H1 (cell line): ENCODE measurements around the gene HMGN2. TPM values are rescaled to one million over a fixed set of nuclear protein-coding genes. Genes with fewer than 3 reads are reported as not detected.

Experiments used
- CTCF ChIA-PET: fragments of 300-600 bp; sonication (Branson Sonifier 250); formaldehyde crosslinking; loops from one replicate; lab custom pipeline; 2021; ENCODE audit not compliant: partially characterized antibody; lab: Charles Lee
- POLR2A ChIA-PET: fragments of 300-600 bp; sonication (Branson Sonifier 250); formaldehyde crosslinking; loops from one replicate; lab custom pipeline; 2021; ENCODE audit warnings: inconsistent platforms; ENCODE audit not compliant: partially characterized antibody; lab: Charles Lee
- DNase-seq, 2 experiments: peaks; one replicate each; pipeline versions ENCODE4 v3.0.0 to v3.0.0-alpha.2; 2010 to 2022; ENCODE audit warnings: low spot score in 2 of 2, low read depth in 1 of 2, mixed read lengths in 1 of 2
- FAIRE-seq: peaks from 2 replicates; lab custom pipeline; 2011; peaks lifted over from hg19 to GRCh38; lab: Jason Lieb, UNC
- H2AFZ ChIP-seq: 2 replicates; pipeline ENCODE4 v1.8.1; 2012; ENCODE audit warnings: low read length, inconsistent platforms
- H2AK5ac ChIP-seq: 2 replicates; pipeline ENCODE4 v1.6.1; 2013; ENCODE audit warnings: low read depth, low read length
- H2BK120ac ChIP-seq: replicated peaks from 2 replicates; pipeline ENCODE3; 2013; ENCODE audit warnings: low read depth, low read length, inconsistent platforms
- H2BK12ac ChIP-seq: 2 replicates; pipeline ENCODE4 v1.6.1; 2013; ENCODE audit warnings: low read depth, low read length
- H2BK15ac ChIP-seq: 2 replicates; pipeline ENCODE4 v1.6.1; 2013; ENCODE audit warnings: low read length
- H2BK20ac ChIP-seq: 2 replicates; pipeline ENCODE4 v1.6.1; 2013; ENCODE audit warnings: low read length
- H2BK5ac ChIP-seq: 2 replicates; pipeline ENCODE4 v1.6.1; 2013; ENCODE audit warnings: low read depth, low read length
- H3K14ac ChIP-seq: 2 replicates; pipeline ENCODE4 v1.6.1; 2013; ENCODE audit warnings: inconsistent platforms; ENCODE audit not compliant: insufficient read length
- H3K18ac ChIP-seq: 2 replicates; pipeline ENCODE4 v1.6.1; 2013; ENCODE audit warnings: low read length; ENCODE audit errors: extremely low read depth
- H3K23ac ChIP-seq: 2 replicates; pipeline ENCODE4 v1.6.1; 2013; ENCODE audit warnings: inconsistent platforms; ENCODE audit not compliant: insufficient read length
- H3K23me2 ChIP-seq: 2 replicates; pipeline ENCODE4 v1.6.1; 2013; ENCODE audit warnings: low read depth, low read length
- H3K27ac ChIP-seq: 2 replicates; pipeline ENCODE4 v1.6.1; 2011; ENCODE audit warnings: low read depth, low read length, inconsistent platforms
- H3K27me3 ChIP-seq, 4 experiments: replicated peaks in 1 of 4; 1 replicate in 1 of 4; 2 replicates in 3 of 4; pipeline versions ENCODE4 v1.6.1 to v1.8.1; 2011 to 2013; ENCODE audit warnings: low read length in 3 of 4, mild to moderate bottlenecking in 3 of 4, inconsistent platforms in 2 of 4, mixed read lengths in 2 of 4, moderate library complexity in 1 of 4; ENCODE audit not compliant: control insufficient read depth in 3 of 4, insufficient read depth in 3 of 4; ENCODE audit errors: extremely low read depth in 1 of 4
- H3K36me3 ChIP-seq, 4 experiments: 2 replicates each; pipeline versions ENCODE4 v1.6.1 to v1.8.1; 2011 to 2013; ENCODE audit warnings: mild to moderate bottlenecking in 4 of 4, low read length in 3 of 4, moderate library complexity in 2 of 4, control low read depth in 1 of 4, inconsistent platforms in 1 of 4; ENCODE audit not compliant: insufficient read depth in 4 of 4, control insufficient read depth in 2 of 4
- H3K4ac ChIP-seq: replicated peaks from 2 replicates; pipeline ENCODE3; 2013; ENCODE audit warnings: low read length, low read depth, mixed read lengths, inconsistent platforms; ENCODE audit not compliant: insufficient read length
- H3K4me1 ChIP-seq, 4 experiments: replicated peaks in 1 of 4; 1 replicate in 1 of 4; 2 replicates in 3 of 4; pipeline versions ENCODE4 v1.6.1 to v1.8.1; 2011 to 2013; ENCODE audit warnings: low read length in 3 of 4, inconsistent platforms in 2 of 4, mixed read lengths in 1 of 4; ENCODE audit not compliant: insufficient read depth in 4 of 4, control insufficient read depth in 3 of 4
- H3K4me2 ChIP-seq, 2 experiments: 2 replicates each; pipeline versions ENCODE4 v1.6.1 to v1.8.1; 2011 to 2013; ENCODE audit warnings: low read depth in 2 of 2, low read length in 2 of 2, control low read depth in 1 of 2, inconsistent platforms in 1 of 2, mild to moderate bottlenecking in 1 of 2; ENCODE audit not compliant: insufficient read depth in 1 of 2
- H3K4me3 ChIP-seq, 4 experiments: fragments of 200-600, 300-600 bp in 1 of 4; sonication (generic), shearing (Covaris generic), sonication (Bioruptor Twin) in 1 of 4; 2 replicates each; pipeline versions ENCODE4 v1.5.1 to v1.8.1; 2011 to 2016; ENCODE audit warnings: low read length in 4 of 4, low read depth in 3 of 4, control low read depth in 2 of 4, inconsistent platforms in 2 of 4, mild to moderate bottlenecking in 2 of 4, mixed read lengths in 1 of 4, moderate library complexity in 1 of 4; ENCODE audit not compliant: insufficient read depth in 2 of 4; ENCODE audit errors: extremely low read depth in 1 of 4
- H3K56ac ChIP-seq: replicated peaks from 2 replicates; pipeline ENCODE3; 2013; ENCODE audit warnings: low read depth, mild to moderate bottlenecking, mixed read lengths, low read length, inconsistent platforms; ENCODE audit not compliant: insufficient read length
- H3K79me1 ChIP-seq: 2 replicates; pipeline ENCODE4 v1.6.1; 2013; ENCODE audit warnings: low read depth, low read length, control low read depth
- H3K79me2 ChIP-seq, 2 experiments: 2 replicates each; pipeline versions ENCODE4 v1.6.1 to v1.8.1; 2012 to 2013; ENCODE audit warnings: low read length in 2 of 2, mild to moderate bottlenecking in 2 of 2, inconsistent platforms in 1 of 2; ENCODE audit not compliant: insufficient read depth in 2 of 2, control insufficient read depth in 1 of 2
- H3K9ac ChIP-seq, 4 experiments: replicated peaks in 1 of 4; 1 replicate in 1 of 4; 2 replicates in 3 of 4; pipeline versions ENCODE4 v1.6.1 to v1.8.1; 2011 to 2013; ENCODE audit warnings: low read depth in 3 of 4, low read length in 3 of 4, control low read depth in 2 of 4, mild to moderate bottlenecking in 2 of 4, moderate library complexity in 2 of 4, inconsistent platforms in 1 of 4; ENCODE audit errors: extremely low read depth in 1 of 4
- H3K9me3 ChIP-seq, 2 experiments: 2 replicates each; pipeline versions ENCODE4 v1.6.1 to v1.8.1; 2012 to 2013; ENCODE audit warnings: mild to moderate bottlenecking in 2 of 2, moderate library complexity in 2 of 2, control low read depth in 1 of 2, inconsistent platforms in 1 of 2, low read depth in 1 of 2, low read length in 1 of 2, mixed read lengths in 1 of 2; ENCODE audit not compliant: insufficient read depth in 2 of 2
- H4K20me1 ChIP-seq, 2 experiments: replicated peaks in 1 of 2; 2 replicates each; pipeline versions ENCODE3 to v1.8.1; 2011 to 2013; ENCODE audit warnings: inconsistent platforms in 2 of 2, low read length in 2 of 2, mild to moderate bottlenecking in 1 of 2; ENCODE audit not compliant: insufficient read depth in 2 of 2, control insufficient read depth in 1 of 2
- H4K5ac ChIP-seq: 2 replicates; pipeline ENCODE4 v1.6.1; 2013; ENCODE audit warnings: low read length, low read depth, mixed read lengths, inconsistent platforms; ENCODE audit not compliant: insufficient read length
- H4K8ac ChIP-seq: 2 replicates; pipeline ENCODE4 v1.8.0; 2013; ENCODE audit warnings: mild to moderate bottlenecking, moderate library complexity, low read length, inconsistent platforms; ENCODE audit not compliant: insufficient read depth; ENCODE audit errors: extremely low read depth
- H4K91ac ChIP-seq: replicated peaks from 2 replicates; pipeline ENCODE3; 2013; ENCODE audit warnings: low read length, mixed read lengths, inconsistent platforms; ENCODE audit not compliant: insufficient read length
- CBX5 ChIP-seq: fragments of 300-800, 300-1000 bp; sonication (generic); IDR thresholded peaks from 2 replicates; pipeline ENCODE4 v1.7.1; 2016; ENCODE audit warnings: antibody characterized with exemption, low read length, low read depth
- HDAC6 ChIP-seq: IDR thresholded peaks from one replicate; pipeline ENCODE4 v1.7.1; 2012; ENCODE audit warnings: low read depth, mild to moderate bottlenecking, inconsistent platforms, low read length, moderate library complexity
- JUND ChIP-seq: IDR thresholded peaks from 2 replicates; pipeline ENCODE4 v1.6.1; 2011; ENCODE audit warnings: mild to moderate bottlenecking, improper control_type of control experiment, low read length
- NRF1 ChIP-seq: IDR thresholded peaks from 2 replicates; pipeline ENCODE4 v1.6.1; 2011; ENCODE audit warnings: mild to moderate bottlenecking, low read depth, low read length, improper control_type of control experiment
- RAD21 ChIP-seq, 2 experiments: IDR thresholded peaks in 1 of 2; conservative IDR thresholded peaks in 1 of 2; 2 replicates each; pipeline ENCODE4 v1.6.1; 2011; ENCODE audit warnings: low read depth in 2 of 2, low read length in 2 of 2, improper control_type of control experiment in 1 of 2, inconsistent platforms in 1 of 2, mild to moderate bottlenecking in 1 of 2, moderate library complexity in 1 of 2
- SIX5 ChIP-seq: IDR thresholded peaks from 2 replicates; pipeline ENCODE4 v1.6.1; 2011; ENCODE audit warnings: mild to moderate bottlenecking, low read depth, low read length
- TAF1 ChIP-seq: IDR thresholded peaks from 2 replicates; pipeline ENCODE4 v1.6.1; 2011; ENCODE audit warnings: mild to moderate bottlenecking, low read depth, low read length
- TAF7 ChIP-seq: optimal IDR thresholded peaks from 2 replicates; pipeline ENCODE3; 2011; ENCODE audit warnings: low read depth, mild to moderate bottlenecking, inconsistent platforms, low read length, moderate library complexity, borderline replicate concordance
- TEAD4 ChIP-seq: IDR thresholded peaks from 2 replicates; pipeline ENCODE4 v1.6.1; 2012; ENCODE audit warnings: low read depth, low read length, inconsistent platforms, mixed read lengths
- YY1 ChIP-seq: IDR thresholded peaks from 2 replicates; pipeline ENCODE4 v1.6.1; 2011; ENCODE audit warnings: low read depth, mild to moderate bottlenecking, low read length
- WGBS, 2 experiments: shearing (Covaris generic) in 1 of 2; methylation state at CpG; one replicate each; pipeline versions ENCODE4 v1.1.6 to v1.1.7; 2013 to 2015; ENCODE audit warnings: low lambda C conversion rate in 2 of 2, mixed read lengths in 2 of 2, inconsistent platforms in 1 of 2, low coverage in 1 of 2, missing lambda C conversion rate in 1 of 2; ENCODE audit not compliant: insufficient replicate concordance in 2 of 2, insufficient coverage in 1 of 2, insufficient read length in 1 of 2; ENCODE audit errors: extremely low coverage in 1 of 2, missing lambda C conversion rate in 1 of 2; 5-methylcytosine and 5-hydroxymethylcytosine counted together
- polyA plus RNA-seq, 7 experiments: library from polyadenylated mRNA; depleted of rRNA in 3 of 7; stranded (reverse) in 5 of 7; unstranded in 2 of 7; fragments of >200 nt in 5 of 7; fragments of 200-250 nt in 2 of 7; gene quantifications; 1 replicate in 5 of 7; 2 replicates in 1 of 7; 4 replicates in 1 of 7; pipeline versions ENCODE4 v1.2.1 to v1.2.3, GENCODE V29; 2011 to 2013; ENCODE audit warnings: missing spikeins in 2 of 7, mixed read lengths in 2 of 7
- total RNA-seq: library from RNA; stranded (reverse); fragmentation: NEBNext Ultra II Directional; extraction: Animal tissue kit (Norgen Biotek cat#: 25700); gene quantifications from 2 replicates; pipeline ENCODE4 v1.2.1, GENCODE V29; 2021
- TF ChIP-seq, protein P1 (sequence below): IDR thresholded peaks from 2 replicates; pipeline ENCODE4 v1.6.1; 2011; ENCODE audit warnings: low read depth, mild to moderate bottlenecking, low read length; ENCODE audit not compliant: insufficient read depth

The HMGN2 gene
- total and polyA plus RNA-seq, 2 of the 8 experiments (the other 6 are each of a cell fraction or from before 2014, with no cell fraction given) = 254 to 453 TPM

GRCh38 chr1:26459573-26460031 lies 12.6 kb upstream of the HMGN2 start:
- no peak overlapping the region for H2BK5ac ChIP-seq
- ChIA-PET POLR2A (interaction anchor here (0.9 to 5.7 kb wide), 3 partner anchors 9 to 24 kb away, joined by 3 to 45 read pairs (median 4); partner anchors contain the start of gene HMGN2), CTCF (no interaction called here)
- no peak overlapping the region for H4K5ac ChIP-seq
- no peak overlapping the region for H4K8ac ChIP-seq
- no peaks in the 10 kb centered on the region for H3K79me2 ChIP-seq
- no peak overlapping the region for H2BK15ac ChIP-seq
- H3K4me2 ChIP-seq = no peak overlapping the region
- no peak overlapping the region for H3K23ac ChIP-seq
- no peak overlapping the region for H3K4me3 ChIP-seq
- H3K27me3 ChIP-seq = no peaks in the 10 kb centered on the region
- H2BK120ac ChIP-seq = no peak overlapping the region
- H2BK20ac ChIP-seq = no peak overlapping the region
- no peak overlapping the region for H3K9ac ChIP-seq
- no peak overlapping the region for H3K4ac ChIP-seq
- TF ChIP-seq HDAC6 (no peak), TAF7 (no peak), SIX5 (no peak), NRF1 (no peak), TEAD4 (no peak), JUND (no peak), YY1 (no peak), TAF1 (no peak), RAD21 (IDR thresholded peaks at IDR 0.05 in 1 of 2, conservative IDR thresholded peaks at IDR 0.05 in 1 of 2; ENCODE audit: low read depth in 2 of 2, low read length in 2 of 2) (no peak), CBX5 (no peak)
- TF ChIP-seq, protein P1, sequence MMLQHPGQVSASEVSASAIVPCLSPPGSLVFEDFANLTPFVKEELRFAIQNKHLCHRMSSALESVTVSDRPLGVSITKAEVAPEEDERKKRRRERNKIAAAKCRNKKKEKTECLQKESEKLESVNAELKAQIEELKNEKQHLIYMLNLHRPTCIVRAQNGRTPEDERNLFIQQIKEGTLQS = no peak
- no peaks in the 10 kb centered on the region for H3K79me1 ChIP-seq
- FAIRE-seq = no peak
- no peak overlapping the region for H3K56ac ChIP-seq
- no peaks in the 10 kb centered on the region for H3K9me3 ChIP-seq
- no peak overlapping the region for H2AFZ ChIP-seq
- H3K18ac ChIP-seq = no peak overlapping the region
- H3K36me3 ChIP-seq = peaks cover 7 to 40% (median 26%) of the 10 kb centered on the region in 4 experiments
- no peak overlapping the region for H2BK12ac ChIP-seq
- H3K14ac ChIP-seq = no peak overlapping the region
- no peak overlapping the region for H4K91ac ChIP-seq
- WGBS, 2 experiments = 90% methylated on average over 3 of the region's 3 CpGs; no CpG with 5 or more reads in 1 of the 2 experiments
- DNase-seq = no peak
- H2AK5ac ChIP-seq = no peak overlapping the region
- peaks cover 1 to 4% of the 10 kb centered on the region in 2 experiments for H4K20me1 ChIP-seq
- no peaks in the 10 kb centered on the region for H3K4me1 ChIP-seq
- no peaks in the 10 kb centered on the region for H3K23me2 ChIP-seq
- H3K27ac ChIP-seq = no peak overlapping the region
